ENCODE measurements around the gene PSMC3.

DNA sequence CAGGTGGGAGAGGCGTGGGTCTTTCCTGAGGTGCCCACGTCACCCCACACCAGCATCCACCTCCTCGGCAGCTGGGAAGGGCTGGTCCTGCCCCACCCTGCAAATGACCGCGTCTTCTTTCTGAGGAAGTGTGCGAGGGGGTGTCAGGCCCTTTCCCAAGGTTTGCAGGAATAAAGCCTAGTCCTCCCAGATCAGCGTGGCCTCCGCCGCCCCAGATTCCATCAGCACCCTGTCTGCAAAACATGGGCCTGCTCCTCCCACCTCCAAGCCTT, 32.3 kb downstream of the PSMC3 start:
- TF ChIP-seq, protein P1, sequence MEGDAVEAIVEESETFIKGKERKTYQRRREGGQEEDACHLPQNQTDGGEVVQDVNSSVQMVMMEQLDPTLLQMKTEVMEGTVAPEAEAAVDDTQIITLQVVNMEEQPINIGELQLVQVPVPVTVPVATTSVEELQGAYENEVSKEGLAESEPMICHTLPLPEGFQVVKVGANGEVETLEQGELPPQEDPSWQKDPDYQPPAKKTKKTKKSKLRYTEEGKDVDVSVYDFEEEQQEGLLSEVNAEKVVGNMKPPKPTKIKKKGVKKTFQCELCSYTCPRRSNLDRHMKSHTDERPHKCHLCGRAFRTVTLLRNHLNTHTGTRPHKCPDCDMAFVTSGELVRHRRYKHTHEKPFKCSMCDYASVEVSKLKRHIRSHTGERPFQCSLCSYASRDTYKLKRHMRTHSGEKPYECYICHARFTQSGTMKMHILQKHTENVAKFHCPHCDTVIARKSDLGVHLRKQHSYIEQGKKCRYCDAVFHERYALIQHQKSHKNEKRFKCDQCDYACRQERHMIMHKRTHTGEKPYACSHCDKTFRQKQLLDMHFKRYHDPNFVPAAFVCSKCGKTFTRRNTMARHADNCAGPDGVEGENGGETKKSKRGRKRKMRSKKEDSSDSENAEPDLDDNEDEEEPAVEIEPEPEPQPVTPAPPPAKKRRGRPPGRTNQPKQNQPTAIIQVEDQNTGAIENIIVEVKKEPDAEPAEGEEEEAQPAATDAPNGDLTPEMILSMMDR (IDR thresholded peaks at IDR 0.05; ENCODE audit: poor library complexity), result no peak
- TF ChIP-seq EZH2phosphoT487 (IDR thresholded peaks at IDR 0.05; ENCODE audit: low read depth, severe bottlenecking, unreplicated experiment) (no peak), EZH2 (IDR thresholded peaks at IDR 0.05; ENCODE audit: borderline replicate concordance) (no peak)
